Measurements from ENCODE around the gene ARHGEF16.

Gene ARHGEF16

GRCh38 chr1:3485016-3485415, 30.6 kb downstream of the ARHGEF16 start:
- DNase-seq, result no peak

GRCh38 chr1:3488432-3488831, 34.0 kb downstream of the ARHGEF16 start:
- no peak for DNase-seq

- no peak for DNase-seq
Observed at GRCh38 chr1:3490046-3490745, 35.7 kb downstream of the ARHGEF16 start.

GRCh38 chr1:3491291-3492246, 37.1 kb downstream of the ARHGEF16 start:
- DNase-seq, result no peak

- DNase-seq, result no peak
Observed at GRCh38 chr1:3492545-3493246, 38.2 kb downstream of the ARHGEF16 start.

GRCh38 chr1:3494321-3495308, 40.1 kb downstream of the ARHGEF16 start:
- DNase-seq, result no peak

GRCh38 chr1:3495776-3496745, 41.6 kb downstream of the ARHGEF16 start:
- DNase-seq, result no peak

GRCh38 chr1:3496916-3497315, 42.5 kb downstream of the ARHGEF16 start:
- no peak for DNase-seq

GRCh38 chr1:3497521-3497920, 43.1 kb downstream of the ARHGEF16 start:
- no peak for DNase-seq

GRCh38 chr1:3498246-3498930, 43.9 kb downstream of the ARHGEF16 start:
- DNase-seq, result no peak

- no peak for DNase-seq
Observed at GRCh38 chr1:3498986-3499385, 44.5 kb downstream of the ARHGEF16 start.

GRCh38 chr1:3499611-3500010, 45.1 kb downstream of the ARHGEF16 start:
- no peak for DNase-seq

GRCh38 chr1:3500265-3500835, 45.9 kb downstream of the ARHGEF16 start:
- DNase-seq, result no peak

- DNase-seq, result no peak
Observed at GRCh38 chr1:3501437-3501836, 47.0 kb downstream of the ARHGEF16 start.

- no peak for DNase-seq
Observed at GRCh38 chr1:3501856-3502640, 47.6 kb downstream of the ARHGEF16 start.

GRCh38 chr1:3502641-3503524, 48.4 kb downstream of the ARHGEF16 start:
- DNase-seq, result no peak

- no peak for DNase-seq
Observed at GRCh38 chr1:3503525-3503886, 49.0 kb downstream of the ARHGEF16 start.
